ENCODE measurements around the gene TMOD3. TPM values are rescaled to one million over a fixed set of nuclear protein-coding genes. Genes with fewer than 3 reads are reported as not detected.
A peak's percentile ranks its signal among the peaks of the same experiment; 100 is the strongest.
"Not testable (repeated sequence)": the region's sequence is repeated elsewhere in the genome, so short reads cannot be mapped to it uniquely, and the experiment has no call there.

The TMOD3 gene
- total RNA-seq, result 75.4 and 84.3 TPM in 2 replicates
- long read RNA-seq, full-length matches to known transcripts, result 227 of 295 reads
- long read RNA-seq, partial matches to known transcripts, result 32 of 295 reads
- long read RNA-seq, other reads (novel, unspliced or antisense), result 36 of 295 reads

- no peak for TF ChIP-seq CTCF (IDR thresholded peaks at IDR 0.05)
- Mint-ChIP-seq H3K4me3 (ENCODE audit: unreplicated experiment) (peak within 1 kb of the TSS; percentile 97), H3K9me3 (ENCODE audit: unreplicated experiment) (no peaks in the 10 kb centered on the region), H3K36me3 (ENCODE audit: unreplicated experiment) (peaks cover 2% of the 10 kb centered on the region), H3K27ac (ENCODE audit: unreplicated experiment) (peak within 1 kb of the TSS; percentile 95), H3K27me3 (ENCODE audit: unreplicated experiment) (no peaks in the 10 kb centered on the region), H3K4me1 (ENCODE audit: unreplicated experiment) (peaks cover 60% of the 10 kb centered on the region)
- DNase-seq (ENCODE audit: extremely low spot score, unreplicated experiment), result peak; percentile 97
Measured at GRCh38 chr15:51829376-51830275, at the start of gene TMOD3. TSS of gene TMOD3 (plus strand) at chr15:51829653. CDS start at chr15:51862885, 33,232 bp downstream.

GRCh38 chr15:51780636-51781035, 48.8 kb upstream of the TMOD3 start:
- Mint-ChIP-seq H3K9me3 (ENCODE audit: unreplicated experiment) (no peaks in the 10 kb centered on the region), H3K4me1 (ENCODE audit: unreplicated experiment) (peaks cover 6% of the 10 kb centered on the region), H3K27me3 (ENCODE audit: unreplicated experiment) (no peaks in the 10 kb centered on the region)

GRCh38 chr15:51781506-51781905, 47.9 kb upstream of the TMOD3 start:
- peaks cover 23% of the 10 kb centered on the region for H3K36me3 Mint-ChIP-seq (ENCODE audit: unreplicated experiment)
- H3K4me1 Mint-ChIP-seq (ENCODE audit: unreplicated experiment), result peaks cover 6% of the 10 kb centered on the region
- no peak overlapping the region for H3K27ac Mint-ChIP-seq (ENCODE audit: unreplicated experiment)
- no peak overlapping the region for H3K4me3 Mint-ChIP-seq (ENCODE audit: unreplicated experiment)
- TF ChIP-seq CTCF (IDR thresholded peaks at IDR 0.05), result no peak
- DNase-seq (ENCODE audit: extremely low spot score, unreplicated experiment), result no peak
- H3K9me3 Mint-ChIP-seq (ENCODE audit: unreplicated experiment), result no peaks in the 10 kb centered on the region
- H3K27me3 Mint-ChIP-seq (ENCODE audit: unreplicated experiment), result no peaks in the 10 kb centered on the region

More at GRCh38 chr15:51780636-51781035, 48.8 kb upstream of the TMOD3 start:
- TF ChIP-seq CTCF (IDR thresholded peaks at IDR 0.05), result no peak
- Mint-ChIP-seq H3K4me3 (ENCODE audit: unreplicated experiment) (no peak overlapping the region), H3K27ac (ENCODE audit: unreplicated experiment) (no peak overlapping the region), H3K36me3 (ENCODE audit: unreplicated experiment) (peaks cover 23% of the 10 kb centered on the region)
- DNase-seq (ENCODE audit: extremely low spot score, unreplicated experiment), result no peak

- no peaks in the 10 kb centered on the region for H3K27me3 Mint-ChIP-seq (ENCODE audit: unreplicated experiment)
- H3K4me3 Mint-ChIP-seq (ENCODE audit: unreplicated experiment), result no peak overlapping the region
- no peaks in the 10 kb centered on the region for H3K9me3 Mint-ChIP-seq (ENCODE audit: unreplicated experiment)
- peaks cover 6% of the 10 kb centered on the region for H3K4me1 Mint-ChIP-seq (ENCODE audit: unreplicated experiment)
- H3K27ac Mint-ChIP-seq (ENCODE audit: unreplicated experiment), result no peak overlapping the region
- H3K36me3 Mint-ChIP-seq (ENCODE audit: unreplicated experiment), result peaks cover 23% of the 10 kb centered on the region
- no peak for DNase-seq (ENCODE audit: extremely low spot score, unreplicated experiment)
- TF ChIP-seq CTCF (IDR thresholded peaks at IDR 0.05), result peak; percentile 44
Measured at GRCh38 chr15:51782357-51782896, 47.0 kb upstream of the TMOD3 start.

DNA sequence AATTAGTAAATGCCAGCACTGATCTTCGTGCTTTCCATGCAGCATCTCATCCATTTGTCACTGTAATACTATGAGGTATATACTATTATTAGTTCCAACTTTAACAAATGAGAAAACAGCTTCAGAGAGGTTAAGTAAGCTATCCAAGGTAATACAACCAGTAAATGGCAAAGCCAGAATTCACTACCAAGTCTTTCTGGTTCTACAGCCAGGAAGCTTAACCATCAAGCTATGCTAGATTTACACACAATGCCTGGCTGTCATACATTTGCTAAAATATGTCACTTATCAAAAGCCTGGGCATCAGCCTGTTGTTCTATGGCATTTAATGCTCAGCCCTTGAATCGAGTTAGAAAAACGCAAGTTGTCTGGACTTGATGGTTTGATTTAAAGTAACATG, 45.5 kb upstream of the TMOD3 start:
- Mint-ChIP-seq H3K9me3 (ENCODE audit: unreplicated experiment) (peaks cover 6% of the 10 kb centered on the region), H3K4me1 (ENCODE audit: unreplicated experiment) (peaks cover 6% of the 10 kb centered on the region), H3K4me3 (ENCODE audit: unreplicated experiment) (no peak overlapping the region), H3K27me3 (ENCODE audit: unreplicated experiment) (peaks cover 3% of the 10 kb centered on the region), H3K27ac (ENCODE audit: unreplicated experiment) (no peak overlapping the region), H3K36me3 (ENCODE audit: unreplicated experiment) (peaks cover 29% of the 10 kb centered on the region)
- no peak for TF ChIP-seq CTCF (IDR thresholded peaks at IDR 0.05)
- DNase-seq (ENCODE audit: extremely low spot score, unreplicated experiment), result no peak

DNA sequence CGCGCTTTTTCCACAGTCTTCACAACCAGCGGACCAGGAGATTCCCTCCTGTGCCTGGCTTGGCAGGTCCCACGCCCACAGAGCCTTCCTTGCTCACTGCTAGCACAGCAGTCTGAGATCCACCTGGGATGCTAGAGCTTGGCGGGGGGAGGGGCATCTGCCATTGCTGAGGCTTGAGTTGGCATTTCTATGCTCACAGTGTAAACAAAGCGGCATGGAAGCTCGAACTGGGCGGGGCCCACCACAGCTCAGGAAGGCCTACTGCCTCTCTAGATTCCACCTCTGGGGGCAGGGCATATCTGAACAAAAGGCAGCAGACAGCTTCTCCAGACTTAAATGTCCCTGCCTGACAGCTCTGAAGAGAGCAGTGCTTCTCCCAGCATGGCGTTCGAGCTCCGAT, 42.3 kb upstream of the TMOD3 start:
- peaks cover 22% of the 10 kb centered on the region for H3K36me3 Mint-ChIP-seq (ENCODE audit: unreplicated experiment)
- not testable (repeated sequence) for H3K4me3 Mint-ChIP-seq (ENCODE audit: unreplicated experiment)

GRCh38 chr15:51792474-51792873, 37.0 kb upstream of the TMOD3 start:
- not testable (repeated sequence) for H3K27me3 Mint-ChIP-seq (ENCODE audit: unreplicated experiment); H3K4me3 Mint-ChIP-seq (ENCODE audit: unreplicated experiment); DNase-seq (ENCODE audit: extremely low spot score, unreplicated experiment)
- peaks cover 33% of the 10 kb centered on the region for H3K4me1 Mint-ChIP-seq (ENCODE audit: unreplicated experiment)
- H3K36me3 Mint-ChIP-seq (ENCODE audit: unreplicated experiment), result peaks cover 10% of the 10 kb centered on the region
- peaks cover 11% of the 10 kb centered on the region for H3K9me3 Mint-ChIP-seq (ENCODE audit: unreplicated experiment)
- H3K27ac Mint-ChIP-seq (ENCODE audit: unreplicated experiment), result peak overlapping the region; percentile 35

More for the DNA sequence above, 42.3 kb upstream of the TMOD3 start:
- H3K4me1 Mint-ChIP-seq (ENCODE audit: unreplicated experiment); H3K27ac Mint-ChIP-seq (ENCODE audit: unreplicated experiment); DNase-seq (ENCODE audit: extremely low spot score, unreplicated experiment); H3K27me3 Mint-ChIP-seq (ENCODE audit: unreplicated experiment): not testable (repeated sequence)
- H3K9me3 Mint-ChIP-seq (ENCODE audit: unreplicated experiment), result peaks cover 11% of the 10 kb centered on the region
